GM12872 (cell line): ENCODE data around the gene OXLD1.

Source experiments
- TF ChIP-seq, protein P1 (sequence below): IDR thresholded peaks from 3 replicates; pipeline ENCODE4 v1.5.1; 2011; ENCODE audit warnings: low read depth, mild to moderate bottlenecking, low read length, moderate library complexity; ENCODE audit not compliant: insufficient read depth

The OXLD1 gene

DNA sequence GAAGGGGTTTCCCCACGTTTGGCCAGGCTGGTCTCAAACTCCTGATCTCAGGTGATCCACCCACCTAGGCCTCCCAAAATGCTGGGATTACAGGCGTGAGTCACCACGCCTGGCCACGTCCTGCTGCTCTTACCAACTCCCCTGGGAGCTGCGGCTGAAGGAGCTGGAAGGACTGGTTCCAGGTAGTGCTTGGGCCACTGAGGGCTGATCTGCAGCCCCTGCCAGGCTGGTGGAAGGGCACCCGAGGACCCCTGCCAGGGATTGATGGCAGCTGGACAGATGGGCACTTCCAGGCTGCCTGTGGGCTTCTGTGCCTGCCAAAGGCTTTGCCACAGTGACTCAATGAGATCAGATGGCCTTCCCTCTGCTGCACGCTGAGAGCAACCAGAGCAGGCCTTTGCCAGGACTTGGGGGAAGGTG, 2.3 kb downstream of the OXLD1 start:
- TF ChIP-seq, protein P1, sequence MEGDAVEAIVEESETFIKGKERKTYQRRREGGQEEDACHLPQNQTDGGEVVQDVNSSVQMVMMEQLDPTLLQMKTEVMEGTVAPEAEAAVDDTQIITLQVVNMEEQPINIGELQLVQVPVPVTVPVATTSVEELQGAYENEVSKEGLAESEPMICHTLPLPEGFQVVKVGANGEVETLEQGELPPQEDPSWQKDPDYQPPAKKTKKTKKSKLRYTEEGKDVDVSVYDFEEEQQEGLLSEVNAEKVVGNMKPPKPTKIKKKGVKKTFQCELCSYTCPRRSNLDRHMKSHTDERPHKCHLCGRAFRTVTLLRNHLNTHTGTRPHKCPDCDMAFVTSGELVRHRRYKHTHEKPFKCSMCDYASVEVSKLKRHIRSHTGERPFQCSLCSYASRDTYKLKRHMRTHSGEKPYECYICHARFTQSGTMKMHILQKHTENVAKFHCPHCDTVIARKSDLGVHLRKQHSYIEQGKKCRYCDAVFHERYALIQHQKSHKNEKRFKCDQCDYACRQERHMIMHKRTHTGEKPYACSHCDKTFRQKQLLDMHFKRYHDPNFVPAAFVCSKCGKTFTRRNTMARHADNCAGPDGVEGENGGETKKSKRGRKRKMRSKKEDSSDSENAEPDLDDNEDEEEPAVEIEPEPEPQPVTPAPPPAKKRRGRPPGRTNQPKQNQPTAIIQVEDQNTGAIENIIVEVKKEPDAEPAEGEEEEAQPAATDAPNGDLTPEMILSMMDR = no peak

DNA sequence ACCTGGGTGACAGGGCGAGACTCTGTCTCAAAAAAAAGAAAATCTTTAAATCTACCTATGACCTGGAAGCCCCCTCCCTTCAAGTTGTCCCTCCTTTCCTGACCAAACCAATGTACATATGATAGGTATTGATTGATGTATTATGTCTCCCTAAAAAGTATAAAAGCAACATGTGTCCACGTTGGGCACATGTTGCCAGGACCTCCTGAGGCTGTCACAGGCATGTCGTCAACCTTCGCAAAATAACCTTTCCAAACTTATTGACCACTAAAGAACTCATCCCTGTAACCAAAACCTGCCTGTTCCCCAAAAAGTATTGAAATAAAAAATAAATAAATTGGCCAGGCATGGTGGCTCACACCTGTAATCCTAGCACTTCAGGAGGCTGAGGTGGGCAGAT, 4.4 kb downstream of the OXLD1 start:
- TF ChIP-seq, protein P1 = no peak

DNA sequence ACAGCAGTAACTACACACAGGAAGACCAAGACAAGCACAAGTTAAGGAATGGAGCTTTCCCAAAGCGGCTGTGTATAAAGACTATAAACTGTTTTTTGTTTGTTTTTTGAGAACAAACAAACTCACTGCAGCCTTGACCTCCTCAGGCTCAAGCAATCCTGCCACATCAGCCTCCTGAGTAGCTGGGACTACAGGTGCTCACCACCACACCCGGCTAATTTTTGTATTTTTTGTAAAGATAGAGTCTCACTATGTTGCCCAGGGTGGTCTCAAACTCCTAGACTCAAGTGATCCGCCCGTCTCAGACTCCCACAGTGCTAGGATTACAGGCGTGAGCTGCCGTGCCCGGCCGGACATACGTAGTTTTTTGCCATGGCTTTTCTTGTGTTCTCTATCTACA, 6.0 kb downstream of the OXLD1 start:
- TF ChIP-seq, protein P1 = no peak

DNA sequence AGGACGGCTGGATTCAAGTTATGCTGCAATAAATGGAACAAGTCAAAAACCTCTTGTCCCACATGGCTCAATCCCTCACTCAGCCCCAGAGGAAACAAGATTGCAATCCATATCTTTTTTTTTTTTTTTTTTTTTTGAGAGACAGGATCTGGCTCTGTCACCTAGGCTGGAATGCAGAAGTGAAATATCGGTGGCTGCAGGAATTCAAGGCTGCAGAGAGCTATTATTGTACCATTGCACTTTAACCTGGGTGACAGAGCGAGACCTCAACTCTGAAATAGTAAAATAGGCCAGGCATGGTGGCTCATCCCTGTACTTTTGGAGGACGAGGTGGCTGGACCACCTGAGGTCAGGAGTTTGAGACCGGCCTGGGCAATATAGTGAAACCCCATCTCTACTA, 7.4 kb downstream of the OXLD1 start:
- TF ChIP-seq, protein P1 = no peak

DNA sequence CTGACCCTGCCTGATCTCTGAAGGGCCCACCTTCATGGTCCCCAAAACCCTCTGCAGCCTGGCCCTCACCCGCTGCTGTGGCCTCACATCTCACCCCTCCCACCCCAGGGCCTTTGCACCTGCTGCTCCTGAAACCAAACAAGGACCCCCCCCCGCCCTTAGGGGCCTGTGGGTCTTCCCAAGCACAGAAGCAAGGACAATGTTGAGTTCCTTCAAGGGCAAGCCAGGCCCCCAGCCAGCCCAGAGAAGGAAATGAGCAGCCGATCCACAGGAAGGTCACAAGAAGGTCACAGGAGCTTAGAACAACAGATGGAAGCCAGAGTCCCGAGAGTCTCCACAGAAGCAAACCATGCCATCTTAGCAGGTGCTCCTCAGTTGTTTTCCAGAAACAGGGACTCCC, 9.6 kb downstream of the OXLD1 start:
- TF ChIP-seq, protein P1 = no peak

DNA sequence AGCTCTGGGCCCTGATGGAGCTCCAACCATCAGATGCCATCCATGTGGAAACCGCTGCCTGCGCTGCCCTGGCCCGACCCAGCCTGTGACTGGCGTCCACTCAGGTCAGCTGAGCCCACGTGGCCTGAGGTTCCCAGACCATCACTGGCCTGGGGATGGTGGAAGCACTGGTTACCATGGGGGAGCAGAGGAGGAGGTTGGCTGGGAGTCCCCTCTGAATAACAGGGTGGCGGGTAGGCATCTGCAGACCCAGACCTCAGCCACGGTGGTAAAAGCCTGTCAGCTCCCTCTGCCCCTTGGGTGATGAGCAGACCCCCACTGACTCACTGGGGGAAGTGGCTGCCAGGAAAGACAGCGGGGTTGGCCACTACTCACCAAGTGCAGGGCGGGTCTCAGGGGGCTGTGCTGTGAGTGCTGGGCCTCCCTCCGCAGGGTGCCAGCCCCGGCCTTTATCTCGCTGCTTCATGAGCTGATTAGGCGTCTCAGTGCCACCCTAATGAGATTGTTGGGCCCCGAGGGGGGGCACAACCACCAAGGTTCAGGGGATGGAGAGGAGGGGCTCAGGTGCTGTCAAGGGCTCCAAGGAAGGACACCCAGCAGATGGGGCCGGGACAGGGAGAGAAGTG, 10.2 kb downstream of the OXLD1 start, which contains the start of gene PDE6G:
PDE6G (minus strand) TSS at position 425 of the 626 bp plus-strand sequence. CDS start 3,237 bp downstream, outside the sequence.
- TF ChIP-seq, protein P1 = no peak

DNA sequence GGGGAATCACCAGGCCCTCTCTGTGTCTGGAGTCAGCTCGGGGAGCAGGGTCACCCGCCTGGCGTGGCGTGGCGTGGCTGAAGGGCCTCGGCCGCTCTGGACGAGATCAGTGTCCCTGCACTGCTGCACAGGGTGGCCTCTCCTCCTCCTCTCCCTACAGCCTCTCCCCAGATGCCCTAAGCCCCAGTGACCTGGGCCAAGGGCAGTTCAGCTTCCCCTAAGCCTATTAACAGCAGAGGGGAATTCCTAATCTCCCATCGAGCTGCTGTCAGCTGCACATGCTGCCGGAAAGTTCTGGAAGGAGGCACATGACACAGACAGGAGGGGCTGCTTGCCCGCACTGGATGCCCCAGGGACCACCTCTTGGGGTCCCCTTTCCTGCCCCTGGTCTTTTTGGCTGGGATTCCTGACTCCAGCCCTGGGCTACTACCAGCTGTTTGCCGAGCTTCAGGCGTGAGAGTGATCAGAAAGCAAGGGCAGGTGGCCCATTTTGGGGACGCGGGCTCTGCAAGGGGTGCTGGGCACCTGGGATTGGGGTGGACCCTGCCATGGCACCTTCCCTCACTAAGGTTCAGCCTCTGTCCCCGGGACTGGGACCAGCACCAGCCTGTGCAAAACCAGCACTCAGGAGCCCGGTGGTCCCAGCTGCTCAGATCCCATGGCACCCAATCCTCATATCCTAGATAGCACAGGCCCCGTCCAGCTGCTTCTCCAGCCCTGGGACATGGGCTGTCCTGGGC, 10.9 kb downstream of the OXLD1 start:
- TF ChIP-seq, protein P1 = no peak
